UCSD-AML1 (cell line): ENCODE measurements around the gene RHBDD1.

Experiments used
- DNase-seq: peaks from one replicate; lab custom pipeline; 2025; ENCODE audit not compliant: unreplicated experiment; lab: John Stamatoyannopoulos, UW

Gene RHBDD1

GRCh38 chr2:227025510-227025909 is 189.7 kb downstream of the RHBDD1 start:
- DNase-seq, result no peak

GRCh38 chr2:227029426-227030105 is 193.7 kb downstream of the RHBDD1 start:
- DNase-seq, result no peak

GRCh38 chr2:227030789-227031188 is 194.9 kb downstream of the RHBDD1 start:
- DNase-seq, result no peak

GRCh38 chr2:227031379-227031778 is 195.5 kb downstream of the RHBDD1 start:
- DNase-seq, result no peak

GRCh38 chr2:227033471-227034148 is 197.8 kb downstream of the RHBDD1 start:
- DNase-seq, result peak; percentile 33

GRCh38 chr2:227035711-227036367 is 200.0 kb downstream of the RHBDD1 start:
- no peak for DNase-seq

GRCh38 chr2:227036527-227036926 is 200.7 kb downstream of the RHBDD1 start:
- DNase-seq, result no peak

GRCh38 chr2:227038550-227039189 is 202.8 kb downstream of the RHBDD1 start:
- no peak for DNase-seq

GRCh38 chr2:227043981-227044380 is 208.1 kb downstream of the RHBDD1 start:
- DNase-seq, result no peak
